Measurements from ENCODE around the gene NDC1.

NDC1 gene

DNA sequence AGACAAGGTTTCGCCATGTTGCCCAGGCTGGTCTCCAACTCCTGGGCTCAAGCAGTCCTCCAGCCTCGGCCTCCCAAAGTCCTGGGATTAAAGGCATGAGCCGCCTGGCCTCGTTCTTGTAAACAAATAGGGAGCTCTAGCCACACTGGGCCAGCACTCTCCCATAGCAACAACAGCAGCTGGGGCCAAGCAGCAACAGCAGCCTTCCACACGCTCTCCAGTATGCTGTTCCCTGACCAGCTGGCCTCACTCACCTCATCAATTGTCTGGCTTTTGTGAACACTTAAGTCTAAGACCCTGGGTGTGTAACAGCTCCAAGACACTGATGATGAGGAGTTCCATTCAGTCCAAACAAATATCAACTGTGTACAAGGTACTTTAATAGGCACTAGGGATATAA lies 82.2 kb downstream of the NDC1 start:
- DNase-seq (ENCODE audit: low read depth) = no peak
- no peak overlapping the region for H3K4me3 ChIP-seq (ENCODE audit: low read depth, low read length)
- TF ChIP-seq, protein P1, sequence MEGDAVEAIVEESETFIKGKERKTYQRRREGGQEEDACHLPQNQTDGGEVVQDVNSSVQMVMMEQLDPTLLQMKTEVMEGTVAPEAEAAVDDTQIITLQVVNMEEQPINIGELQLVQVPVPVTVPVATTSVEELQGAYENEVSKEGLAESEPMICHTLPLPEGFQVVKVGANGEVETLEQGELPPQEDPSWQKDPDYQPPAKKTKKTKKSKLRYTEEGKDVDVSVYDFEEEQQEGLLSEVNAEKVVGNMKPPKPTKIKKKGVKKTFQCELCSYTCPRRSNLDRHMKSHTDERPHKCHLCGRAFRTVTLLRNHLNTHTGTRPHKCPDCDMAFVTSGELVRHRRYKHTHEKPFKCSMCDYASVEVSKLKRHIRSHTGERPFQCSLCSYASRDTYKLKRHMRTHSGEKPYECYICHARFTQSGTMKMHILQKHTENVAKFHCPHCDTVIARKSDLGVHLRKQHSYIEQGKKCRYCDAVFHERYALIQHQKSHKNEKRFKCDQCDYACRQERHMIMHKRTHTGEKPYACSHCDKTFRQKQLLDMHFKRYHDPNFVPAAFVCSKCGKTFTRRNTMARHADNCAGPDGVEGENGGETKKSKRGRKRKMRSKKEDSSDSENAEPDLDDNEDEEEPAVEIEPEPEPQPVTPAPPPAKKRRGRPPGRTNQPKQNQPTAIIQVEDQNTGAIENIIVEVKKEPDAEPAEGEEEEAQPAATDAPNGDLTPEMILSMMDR (IDR thresholded peaks at IDR 0.05; ENCODE audit: control insufficient read depth, extremely low read depth, insufficient read depth) = no peak

DNA sequence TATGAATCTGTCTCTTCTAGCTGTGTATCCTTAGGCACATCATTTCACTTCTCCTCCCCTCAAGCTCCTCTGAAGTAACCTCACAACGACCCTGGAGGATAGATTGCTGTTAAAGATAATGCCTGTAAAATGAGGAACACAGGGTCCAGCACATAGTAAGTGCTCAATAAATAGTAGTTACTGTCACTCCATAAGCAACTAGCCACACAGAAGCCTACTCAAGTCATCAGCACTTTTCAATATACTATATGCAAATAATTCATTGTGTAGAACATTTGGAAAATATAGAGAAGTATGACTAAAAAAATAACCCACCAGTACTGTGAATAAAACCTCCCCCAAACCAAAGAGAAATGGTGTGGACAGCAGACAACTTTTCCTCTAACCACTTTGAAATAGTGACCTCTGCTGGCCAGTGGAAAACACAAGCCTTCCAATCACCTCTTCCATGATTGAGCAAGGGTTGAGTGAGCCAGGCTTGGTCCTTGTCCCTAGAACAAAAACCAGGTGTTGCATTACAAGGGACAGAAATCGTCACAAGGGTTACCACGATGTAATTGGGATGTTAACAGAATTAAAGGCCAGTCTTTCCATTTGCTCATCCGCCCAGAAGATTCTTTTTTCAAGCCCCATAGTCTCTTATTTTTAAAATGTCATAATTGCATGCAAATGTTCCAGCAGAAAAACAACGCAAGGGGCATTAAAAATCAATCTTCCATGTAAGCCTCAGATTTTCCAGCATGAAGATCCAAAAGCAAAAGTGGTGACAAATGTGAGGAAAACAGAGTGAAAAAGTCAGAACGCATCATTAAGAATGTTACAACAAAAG lies 83.4 kb downstream of the NDC1 start:
- no peak overlapping the region for H3K4me3 ChIP-seq (ENCODE audit: low read depth, low read length)
- DNase-seq (ENCODE audit: low read depth) = no peak
- TF ChIP-seq, protein P1 (IDR thresholded peaks at IDR 0.05; ENCODE audit: control insufficient read depth, extremely low read depth, insufficient read depth) = peak; percentile 78

DNA sequence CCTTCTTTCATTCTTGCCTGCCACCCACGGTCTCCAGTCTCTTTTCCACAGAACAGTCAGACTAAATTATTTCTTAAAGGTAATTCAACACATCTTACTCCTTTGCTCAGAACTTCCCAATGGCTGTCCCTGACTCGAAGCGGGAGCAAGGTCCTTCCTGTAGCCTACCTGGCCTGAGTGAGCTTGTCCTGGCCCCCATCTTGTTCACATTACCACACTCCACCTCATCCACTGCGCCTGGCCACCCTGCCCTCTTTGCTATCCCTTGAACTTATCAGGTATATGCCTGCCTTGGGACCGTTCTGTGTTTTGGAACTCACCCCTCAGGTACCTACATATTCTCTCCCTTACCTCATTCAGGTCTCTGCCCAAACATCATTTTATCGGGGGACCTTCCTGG lies 85.8 kb downstream of the NDC1 start:
- TF ChIP-seq, protein P1 (IDR thresholded peaks at IDR 0.05; ENCODE audit: control insufficient read depth, extremely low read depth, insufficient read depth) = no peak
- DNase-seq (ENCODE audit: low read depth) = no peak
- H3K4me3 ChIP-seq (ENCODE audit: low read depth, low read length) = no peak overlapping the region

DNA sequence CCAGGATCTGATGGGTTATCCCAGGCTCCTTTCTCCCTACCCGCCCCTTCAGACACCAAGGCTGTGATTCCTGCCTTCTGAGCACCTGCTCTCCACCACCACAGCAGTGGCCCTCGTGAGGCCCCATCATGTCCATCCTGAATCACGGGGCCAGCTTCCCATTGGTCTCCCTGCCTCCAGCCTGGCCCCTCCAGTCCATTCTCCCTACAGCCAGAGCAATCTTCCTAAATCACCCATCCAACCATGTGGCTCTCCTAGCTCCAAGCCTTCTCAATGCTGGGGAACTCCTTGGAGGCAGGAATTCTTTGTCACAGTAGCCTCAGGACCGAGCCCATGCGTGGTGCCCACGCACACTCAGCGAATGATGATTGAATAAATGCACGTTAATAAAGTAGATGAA lies 90.3 kb downstream of the NDC1 start:
- H3K4me3 ChIP-seq (ENCODE audit: low read depth, low read length) = no peak overlapping the region
- no peak for DNase-seq (ENCODE audit: low read depth)
- TF ChIP-seq, protein P1 (IDR thresholded peaks at IDR 0.05; ENCODE audit: control insufficient read depth, extremely low read depth, insufficient read depth) = no peak

DNA sequence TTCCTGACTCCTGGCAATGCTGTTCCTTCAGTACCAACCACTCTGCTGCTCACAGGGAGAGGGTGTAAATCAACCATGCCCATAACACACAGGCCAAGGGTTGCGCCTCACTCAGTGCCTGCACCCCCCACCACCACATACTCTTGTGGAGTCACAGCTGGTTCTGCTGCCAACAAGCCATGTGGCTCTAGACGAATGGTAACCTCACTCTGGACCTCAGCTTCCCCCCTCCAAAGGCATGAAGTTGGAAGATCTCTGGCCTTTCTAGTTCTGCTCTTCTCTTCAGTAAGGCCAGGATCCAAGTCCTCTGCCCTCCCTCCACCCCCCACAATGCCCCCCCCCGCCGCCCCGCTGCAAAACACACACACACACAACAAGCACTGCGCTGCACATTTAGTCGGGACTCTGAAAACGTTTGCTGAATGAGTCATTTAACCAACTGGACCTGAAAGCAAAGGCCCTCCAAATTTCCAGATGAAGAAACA lies 97.4 kb downstream of the NDC1 start:
- no peak for DNase-seq (ENCODE audit: low read depth)
- no peak overlapping the region for H3K4me3 ChIP-seq (ENCODE audit: low read depth, low read length)
- TF ChIP-seq, protein P1 (IDR thresholded peaks at IDR 0.05; ENCODE audit: control insufficient read depth, extremely low read depth, insufficient read depth) = no peak

DNA sequence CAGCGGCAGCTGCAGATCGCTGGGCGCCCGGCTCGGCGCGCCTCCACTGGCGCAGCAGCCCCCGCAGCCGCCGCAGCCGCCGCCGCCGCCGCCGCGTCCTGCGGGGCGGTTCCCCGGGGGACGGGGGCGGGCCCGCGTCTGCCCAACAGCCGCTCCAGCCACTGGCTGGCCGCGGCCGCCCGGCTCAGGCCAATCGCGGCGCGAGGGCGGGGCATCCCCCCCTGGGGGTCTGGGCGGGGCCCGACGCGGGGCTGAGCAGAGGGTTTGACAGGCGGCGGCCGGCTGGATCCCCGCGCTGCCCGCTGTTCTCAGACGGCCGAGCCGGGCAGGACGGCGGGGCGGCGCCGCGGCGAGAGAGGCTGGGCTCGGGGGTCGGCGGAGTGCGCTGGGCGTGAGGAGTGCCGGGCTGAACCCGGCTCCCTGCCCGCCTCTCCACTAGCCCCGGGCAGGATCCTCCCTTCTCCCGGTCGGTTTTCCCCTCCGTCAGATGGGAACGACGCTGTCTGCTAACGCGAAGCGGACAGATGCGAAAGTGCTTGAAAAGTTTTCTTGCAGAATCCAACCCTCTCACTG lies 98.9 kb downstream of the NDC1 start, which contains the start of gene GLIS1:
GLIS1 (minus strand) TSS at position 56 of the 573 bp plus-strand sequence. CDS start 1,100 bp downstream, outside the sequence.
- H3K4me3 ChIP-seq (ENCODE audit: low read depth, low read length) = peak within 1 kb of the TSS; percentile 57
- peak; percentile 21 for DNase-seq (ENCODE audit: low read depth)
- TF ChIP-seq, protein P1 (IDR thresholded peaks at IDR 0.05; ENCODE audit: control insufficient read depth, extremely low read depth, insufficient read depth) = no peak
